ENCODE data around the gene ARSG. TPM values are rescaled to one million over a fixed set of nuclear protein-coding genes. Genes with fewer than 3 reads are reported as not detected.
A peak's percentile ranks its signal among the peaks of the same experiment; 100 is the strongest.
"Not testable (repeated sequence)": the region's sequence is repeated elsewhere in the genome, so short reads cannot be mapped to it uniquely, and the experiment has no call there.

Gene ARSG
- total RNA-seq, 2 experiments from 2014 or later = 9.8 to 10.8 TPM

DNA sequence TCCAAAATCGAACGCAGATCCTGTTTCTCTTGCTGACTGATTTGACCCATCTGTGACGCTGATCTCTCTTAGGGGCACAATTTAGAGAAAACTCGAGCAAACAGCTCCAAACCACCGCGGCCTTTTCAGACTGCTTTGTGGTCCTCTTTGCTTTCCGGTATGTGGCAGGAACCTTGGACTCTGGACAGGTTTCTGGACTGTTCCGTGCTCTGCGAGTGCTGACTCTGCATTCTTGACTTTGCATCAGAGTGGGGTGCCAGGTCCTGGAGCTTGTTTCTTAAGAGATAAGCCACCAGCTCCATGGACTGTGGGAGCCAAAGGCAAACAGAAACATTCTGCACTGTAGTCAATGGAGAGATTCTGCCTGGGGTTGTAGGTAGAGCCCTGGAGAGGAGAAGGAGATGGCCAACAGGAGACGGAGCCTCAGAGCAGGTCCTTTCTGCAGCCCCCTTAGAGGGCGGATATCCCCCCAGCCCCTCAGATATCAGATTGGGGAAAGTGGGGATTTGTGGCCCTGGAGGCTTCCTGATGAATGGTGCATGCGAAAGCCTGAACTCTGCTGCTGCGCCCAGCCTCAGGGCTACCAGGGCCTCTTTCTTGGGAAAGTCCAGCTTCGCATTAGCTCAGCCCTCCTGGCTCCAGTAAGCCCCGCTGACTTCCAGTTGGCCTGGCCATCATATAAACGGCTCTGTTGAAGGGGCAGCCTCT, 100.4 kb downstream of the ARSG start:
- peaks cover 5% of the 10 kb centered on the region for H3K4me1 Mint-ChIP-seq (ENCODE audit: low read depth)
- peaks cover 13% of the 10 kb centered on the region for H3K9me3 Mint-ChIP-seq
- no peak overlapping the region for H3K4me3 Mint-ChIP-seq
- ChIA-PET POLR2A (no interaction called here), CTCF (interaction anchor here (1.0 kb wide), 1 partner anchor 11 kb away, joined by 3 read pairs; no protein-coding TSS in a partner anchor)
- intact Hi-C loops (cut with micrococcal nuclease) = no loop called here
- no peak overlapping the region for H3K27ac Mint-ChIP-seq
- no peak for DNase-seq
- peaks cover 18% of the 10 kb centered on the region for H3K36me3 Mint-ChIP-seq
- H3K27me3 Mint-ChIP-seq = no peaks in the 10 kb centered on the region

DNA sequence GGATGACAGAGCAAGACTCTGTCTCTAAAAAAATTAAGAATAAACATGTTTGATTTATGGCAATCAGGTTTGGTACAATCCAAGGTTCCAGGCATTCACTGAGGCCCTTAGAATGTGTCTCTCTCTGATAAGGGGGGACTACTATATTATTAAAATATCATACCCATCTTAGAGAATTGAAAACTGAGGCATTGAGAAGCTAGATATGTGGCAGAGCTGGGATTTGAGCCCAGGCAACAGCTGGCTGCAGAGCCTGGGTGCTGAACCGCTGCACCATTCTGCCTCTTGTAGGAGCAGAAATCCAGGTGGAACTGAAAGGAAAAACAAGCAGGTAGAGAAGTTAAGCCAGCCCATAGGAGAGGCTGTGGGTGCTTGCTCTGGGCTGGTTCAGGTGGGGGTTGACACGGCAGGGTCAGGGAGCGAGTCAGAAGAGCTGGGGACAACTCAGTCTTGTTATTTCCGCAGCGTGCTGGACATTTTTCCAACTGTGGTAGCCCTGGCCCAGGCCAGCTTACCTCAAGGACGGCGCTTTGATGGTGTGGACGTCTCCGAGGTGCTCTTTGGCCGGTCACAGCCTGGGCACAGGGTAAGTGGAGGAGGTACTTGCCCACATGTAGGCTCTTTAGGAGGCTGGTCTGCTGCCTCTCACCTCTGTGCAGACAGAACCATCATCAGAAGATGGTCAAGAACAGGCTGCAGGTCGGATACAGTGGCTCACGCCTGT, 103.5 kb downstream of the ARSG start:
- Mint-ChIP-seq H3K27ac (no peak overlapping the region), H3K4me3 (no peak overlapping the region), H3K36me3 (peaks cover 18% of the 10 kb centered on the region), H3K9me3 (peaks cover 13% of the 10 kb centered on the region), H3K4me1 (ENCODE audit: low read depth) (peaks cover 25% of the 10 kb centered on the region), H3K27me3 (no peaks in the 10 kb centered on the region)
- DNase-seq = no peak
- CTCF ChIA-PET = interaction anchor here (1.2 kb wide), 1 partner anchor 49 kb away, joined by 4 read pairs; no protein-coding TSS in a partner anchor
- intact Hi-C loops (cut with micrococcal nuclease) = no loop called here
- POLR2A ChIA-PET = no interaction called here

DNA sequence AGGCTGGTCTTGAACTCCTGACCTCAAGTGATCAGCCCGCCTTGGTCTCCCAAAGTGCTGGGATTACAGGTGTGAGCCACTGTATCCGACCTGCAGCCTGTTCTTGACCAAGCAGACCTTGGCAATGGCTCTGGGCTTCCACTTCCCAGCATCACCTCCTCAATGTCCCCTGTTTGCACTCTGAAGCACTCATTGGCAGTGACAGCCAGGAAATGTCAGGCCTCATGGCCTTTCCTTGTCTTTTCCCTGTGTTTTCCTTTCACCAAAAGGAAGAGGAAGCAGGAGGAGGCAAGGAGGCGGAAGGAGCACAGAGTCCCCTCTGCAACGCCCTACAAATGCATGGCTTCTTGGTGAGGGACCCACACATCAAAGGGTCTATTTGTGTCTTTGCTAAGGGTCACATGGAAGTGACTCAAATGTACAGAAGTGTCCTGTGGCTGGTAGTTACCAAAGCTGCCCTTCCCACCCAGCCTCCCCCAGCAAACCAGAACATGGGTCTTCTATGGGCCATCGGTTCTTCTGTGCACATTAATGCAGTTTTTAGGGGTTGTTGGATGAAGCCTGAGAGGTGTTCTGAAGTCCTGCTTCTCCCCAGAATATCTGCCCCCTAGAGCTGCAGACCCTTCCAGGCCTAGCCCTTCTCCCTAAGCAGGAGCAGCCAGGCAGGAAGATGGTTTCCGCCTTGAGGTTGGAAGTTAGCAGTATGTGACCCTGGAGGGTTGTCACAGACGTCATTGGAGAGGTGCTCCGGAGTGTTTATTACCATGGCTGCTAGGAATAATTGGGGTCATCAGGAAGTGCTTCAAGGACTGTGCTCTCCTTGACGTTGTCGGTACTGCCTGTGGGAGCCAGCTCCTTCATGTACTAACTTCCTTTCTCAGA, 105.2 kb downstream of the ARSG start:
- Mint-ChIP-seq H3K36me3 (peaks cover 18% of the 10 kb centered on the region), H3K27ac (no peak overlapping the region), H3K4me3 (no peak overlapping the region), H3K9me3 (peaks cover 13% of the 10 kb centered on the region), H3K4me1 (ENCODE audit: low read depth) (peaks cover 37% of the 10 kb centered on the region), H3K27me3 (no peaks in the 10 kb centered on the region)
- ChIA-PET POLR2A (no interaction called here), CTCF (interaction anchor here (0.9 to 2.1 kb wide), 2 partner anchors 36 to 132 kb away, joined by 3 to 11 read pairs; no protein-coding TSS in a partner anchor)
- intact Hi-C loops (cut with micrococcal nuclease) = no loop called here
- DNase-seq = no peak

DNA sequence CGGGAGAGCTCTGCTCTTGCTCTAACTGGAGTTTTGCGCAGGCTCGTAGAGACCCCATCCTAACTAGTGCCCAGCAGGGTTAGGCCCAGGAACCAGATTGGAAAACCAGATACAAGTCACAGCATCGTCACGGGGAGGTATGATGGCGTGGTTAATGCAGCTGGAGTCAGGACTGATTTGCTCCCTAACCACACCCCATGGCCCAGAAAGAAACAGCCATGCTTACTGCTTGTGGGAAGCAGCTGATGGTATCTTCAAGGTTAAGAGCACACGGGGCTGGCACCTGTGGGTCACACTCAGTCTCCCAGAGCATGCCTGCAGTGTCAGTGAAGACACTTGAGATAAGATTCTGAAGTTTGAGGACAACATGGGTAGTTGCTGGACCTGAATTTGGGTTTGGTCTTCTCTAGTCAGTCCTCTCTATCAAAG, 105.8 kb downstream of the ARSG start:
- H3K9me3 Mint-ChIP-seq = peaks cover 13% of the 10 kb centered on the region
- intact Hi-C loops (cut with micrococcal nuclease) = no loop called here
- no peak overlapping the region for H3K4me3 Mint-ChIP-seq
- ChIA-PET POLR2A (interaction anchor here (1.4 kb wide), 1 partner anchor 159 kb away, joined by 3 read pairs; no protein-coding TSS in a partner anchor), CTCF (interaction anchor here (0.9 to 2.1 kb wide), 2 partner anchors 35 to 132 kb away, joined by 3 to 11 read pairs; no protein-coding TSS in a partner anchor)
- no peaks in the 10 kb centered on the region for H3K27me3 Mint-ChIP-seq
- no peak overlapping the region for H3K27ac Mint-ChIP-seq
- peaks cover 18% of the 10 kb centered on the region for H3K36me3 Mint-ChIP-seq
- peak; percentile 18 for DNase-seq
- peaks cover 37% of the 10 kb centered on the region for H3K4me1 Mint-ChIP-seq (ENCODE audit: low read depth)

DNA sequence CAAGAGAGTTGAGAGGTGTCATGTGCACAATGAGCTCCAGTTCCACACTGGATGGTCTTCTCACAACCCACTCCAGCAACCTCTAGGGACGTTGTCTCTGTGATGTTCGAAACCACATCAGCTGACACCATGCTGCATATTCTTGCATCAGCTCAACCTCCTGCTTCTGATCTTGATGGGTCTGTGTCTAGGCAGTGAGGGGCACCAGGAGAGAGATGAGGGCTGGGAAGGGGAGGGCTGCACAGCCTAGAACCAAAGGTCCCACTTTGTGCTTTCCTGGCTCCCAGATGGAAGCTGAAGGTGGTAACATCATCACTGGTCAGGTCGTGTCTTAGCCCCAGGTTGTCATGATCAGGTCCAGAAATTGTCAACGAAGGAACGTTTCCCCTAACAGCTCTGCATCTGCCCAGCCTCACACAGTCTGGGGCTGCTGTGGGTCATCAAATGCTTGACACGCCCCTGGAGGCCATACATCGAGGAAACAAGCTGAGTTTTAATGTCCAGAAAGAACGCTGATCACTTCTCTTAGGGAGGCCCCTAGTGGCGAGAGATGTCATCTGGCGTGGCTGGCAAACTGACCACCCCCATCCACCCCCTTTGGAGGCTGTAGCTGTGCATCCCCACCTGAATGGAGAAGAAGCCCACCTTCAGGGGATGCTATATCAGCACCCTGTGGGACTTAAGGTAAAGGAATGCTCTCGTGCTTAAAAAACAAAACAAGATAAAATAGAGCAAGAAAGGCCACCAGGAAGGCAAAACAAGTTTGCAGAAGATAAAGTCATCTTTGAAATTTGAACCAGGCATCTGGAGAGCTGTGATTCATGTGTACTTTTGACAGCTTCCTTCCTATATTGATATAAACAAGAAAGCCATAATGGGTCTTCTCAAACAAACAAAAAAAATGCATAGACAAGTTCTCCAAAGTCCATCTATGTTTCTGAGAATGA, 107.7 kb downstream of the ARSG start:
- Mint-ChIP-seq H3K27ac (peak overlapping the region; percentile 87), H3K4me3 (peak overlapping the region; percentile 45), H3K36me3 (peaks cover 19% of the 10 kb centered on the region), H3K9me3 (peaks cover 17% of the 10 kb centered on the region), H3K27me3 (no peaks in the 10 kb centered on the region), H3K4me1 (ENCODE audit: low read depth) (peaks cover 37% of the 10 kb centered on the region)
- CTCF ChIA-PET = interaction anchor here (0.6 to 3.0 kb wide), 35 partner anchors 10 to 341 kb away, joined by 3 to 30 read pairs (median 4); partner anchors contain the start of genes AMZ2, ARSG and SLC16A6
- DNase-seq = peak; percentile 55
- intact Hi-C loops (cut with micrococcal nuclease) = loop anchor here (1.0 to 2.0 kb wide), 2 partner anchors 107 to 136 kb away; no protein-coding TSS in a partner anchor
- POLR2A ChIA-PET = interaction anchor here (1.0 to 3.8 kb wide), 9 partner anchors 16 to 161 kb away, joined by 3 to 21 read pairs (median 3); partner anchors contain the start of genes AMZ2, ARSG and SLC16A6

DNA sequence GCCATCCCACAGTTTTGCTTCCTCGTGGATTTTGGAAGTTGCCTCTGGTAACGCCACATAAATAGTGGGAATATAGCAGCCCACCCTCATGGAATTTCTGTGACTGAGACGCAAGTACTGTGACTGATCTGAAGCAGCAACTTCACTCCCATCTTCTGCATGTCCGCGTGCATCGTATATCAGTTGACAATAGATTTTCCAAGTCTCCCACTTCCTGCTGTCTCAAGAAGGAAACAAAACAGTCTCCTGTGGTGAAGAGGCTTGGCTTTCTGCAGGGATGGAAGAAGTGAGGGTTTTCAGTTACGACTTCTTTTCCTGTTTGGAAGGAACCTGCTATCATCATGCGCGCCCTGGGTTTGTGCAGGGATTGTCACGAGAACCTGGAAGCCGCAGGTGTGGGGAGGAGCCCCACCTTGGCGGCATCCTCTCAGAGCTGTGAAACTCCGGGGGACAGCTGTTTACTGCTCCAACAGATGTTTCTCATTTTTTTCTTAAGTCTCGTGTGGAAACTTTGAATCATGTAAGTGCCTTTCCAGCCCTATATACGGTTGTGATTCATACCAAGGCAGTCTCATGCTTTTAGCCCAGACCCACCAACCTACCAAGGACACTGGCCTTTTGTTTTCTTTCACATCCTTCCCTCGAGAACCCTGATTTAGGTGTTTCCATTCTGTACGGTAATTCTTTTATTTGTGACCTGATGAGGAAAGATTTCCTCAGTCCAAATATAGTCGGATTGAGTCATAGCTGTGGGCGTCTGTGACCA, 108.5 kb downstream of the ARSG start:
- H3K4me3 Mint-ChIP-seq = peak overlapping the region; percentile 45
- H3K9me3 Mint-ChIP-seq = peaks cover 21% of the 10 kb centered on the region
- peak overlapping the region; percentile 87 for H3K27ac Mint-ChIP-seq
- ChIA-PET POLR2A (interaction anchor here (0.7 to 3.8 kb wide), 9 partner anchors 11 to 152 kb away, joined by 3 to 21 read pairs (median 4); partner anchors contain the start of genes AMZ2, ARSG and SLC16A6), CTCF (interaction anchor here (0.7 to 3.0 kb wide), 27 partner anchors 11 to 199 kb away, joined by 3 to 30 read pairs (median 5); partner anchors contain the start of genes AMZ2, ARSG and SLC16A6)
- peaks cover 20% of the 10 kb centered on the region for H3K36me3 Mint-ChIP-seq
- H3K4me1 Mint-ChIP-seq (ENCODE audit: low read depth) = peaks cover 37% of the 10 kb centered on the region
- peak; percentile 71 for DNase-seq
- no peaks in the 10 kb centered on the region for H3K27me3 Mint-ChIP-seq
- intact Hi-C loops (cut with micrococcal nuclease) = loop anchor here (1.0 to 2.0 kb wide), 6 partner anchors 37 to 137 kb away; no protein-coding TSS in a partner anchor

DNA sequence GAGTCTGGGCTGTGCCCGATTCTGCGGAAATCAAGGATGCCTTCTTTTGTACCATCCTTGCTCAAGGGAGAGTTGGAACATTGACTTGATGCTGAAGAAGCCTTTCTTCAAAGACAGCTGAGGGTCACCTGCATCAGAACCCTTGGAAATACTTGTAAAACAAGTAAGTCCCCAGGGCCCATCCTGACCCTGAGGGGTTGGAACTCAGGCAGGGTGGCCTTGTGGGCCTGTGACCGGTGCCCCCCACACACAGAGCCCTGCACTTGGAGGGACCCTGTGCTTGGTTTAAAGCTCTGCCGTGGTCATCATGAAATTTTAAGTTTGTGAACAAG, 109.1 kb downstream of the ARSG start:
- Mint-ChIP-seq H3K9me3 (peaks cover 21% of the 10 kb centered on the region), H3K27ac (peak overlapping the region; percentile 87), H3K36me3 (peaks cover 17% of the 10 kb centered on the region), H3K4me3 (no peak overlapping the region), H3K27me3 (no peaks in the 10 kb centered on the region), H3K4me1 (ENCODE audit: low read depth) (peaks cover 37% of the 10 kb centered on the region)
- POLR2A ChIA-PET = interaction anchor here (0.5 to 3.8 kb wide), 4 partner anchors 12 to 109 kb away, joined by 3 to 21 read pairs (median 4); partner anchors contain the start of genes ARSG and SLC16A6
- DNase-seq = no peak
- CTCF ChIA-PET = interaction anchor here (0.7 to 3.0 kb wide), 8 partner anchors 37 to 152 kb away, joined by 3 to 30 read pairs (median 10); partner anchors contain the start of gene AMZ2
- intact Hi-C loops (cut with micrococcal nuclease) = loop anchor here (1.0 to 2.0 kb wide), 4 partner anchors 36 to 63 kb away; no protein-coding TSS in a partner anchor

DNA sequence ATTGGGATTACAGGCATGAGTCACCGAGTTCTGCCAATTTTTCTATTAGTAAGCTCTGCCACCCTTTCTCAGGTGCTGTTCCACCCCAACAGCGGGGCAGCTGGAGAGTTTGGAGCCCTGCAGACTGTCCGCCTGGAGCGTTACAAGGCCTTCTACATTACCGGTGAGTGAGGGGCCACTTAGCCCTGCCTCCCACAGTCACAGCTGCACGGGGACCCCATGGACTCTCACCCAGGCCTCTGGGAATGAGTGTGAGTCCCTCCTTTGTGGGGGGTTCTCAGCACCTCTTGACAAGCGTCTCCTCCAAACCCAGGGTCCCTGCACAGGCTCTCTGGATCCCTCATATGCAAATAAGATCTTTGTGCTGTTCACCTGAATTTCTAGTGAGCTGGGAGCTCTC, 110.0 kb downstream of the ARSG start:
- ChIA-PET CTCF (interaction anchor here (0.8 to 1.3 kb wide), 3 partner anchors 61 to 109 kb away, joined by 3 to 5 read pairs (median 3); no protein-coding TSS in a partner anchor), POLR2A (interaction anchor here (3.8 kb wide), 1 partner anchor 110 kb away, joined by 21 read pairs; the partner anchor contains the start of genes ARSG and SLC16A6)
- intact Hi-C loops (cut with micrococcal nuclease) = loop anchor here (2.0 kb wide), 2 partner anchors 36 to 54 kb away; no protein-coding TSS in a partner anchor
- no peak for DNase-seq
- Mint-ChIP-seq H3K27me3 (no peaks in the 10 kb centered on the region), H3K27ac (no peak overlapping the region), H3K4me1 (ENCODE audit: low read depth) (peaks cover 37% of the 10 kb centered on the region), H3K36me3 (peaks cover 17% of the 10 kb centered on the region), H3K9me3 (peaks cover 25% of the 10 kb centered on the region), H3K4me3 (no peak overlapping the region)

DNA sequence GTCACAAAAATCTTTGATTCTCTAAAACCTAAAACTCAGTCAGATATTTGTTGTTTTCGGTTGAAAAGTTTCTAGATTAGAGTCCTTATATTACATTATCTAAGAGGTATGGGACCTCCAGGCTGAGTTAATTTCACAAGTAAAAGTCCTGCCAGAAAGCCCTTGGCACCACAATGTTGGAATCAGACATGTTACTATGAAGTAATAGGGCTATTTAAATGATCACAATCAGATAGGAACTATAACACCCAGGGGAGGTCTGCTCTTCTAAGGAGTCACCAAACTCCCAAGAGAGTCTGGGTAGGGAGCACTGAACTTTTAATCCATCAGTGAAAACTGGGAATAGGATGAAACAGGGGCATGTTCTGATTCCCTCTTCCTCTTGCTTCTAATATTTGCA, 111.8 kb downstream of the ARSG start:
- peaks cover 27% of the 10 kb centered on the region for H3K4me1 Mint-ChIP-seq (ENCODE audit: low read depth)
- intact Hi-C loops (cut with micrococcal nuclease) = no loop called here

DNA sequence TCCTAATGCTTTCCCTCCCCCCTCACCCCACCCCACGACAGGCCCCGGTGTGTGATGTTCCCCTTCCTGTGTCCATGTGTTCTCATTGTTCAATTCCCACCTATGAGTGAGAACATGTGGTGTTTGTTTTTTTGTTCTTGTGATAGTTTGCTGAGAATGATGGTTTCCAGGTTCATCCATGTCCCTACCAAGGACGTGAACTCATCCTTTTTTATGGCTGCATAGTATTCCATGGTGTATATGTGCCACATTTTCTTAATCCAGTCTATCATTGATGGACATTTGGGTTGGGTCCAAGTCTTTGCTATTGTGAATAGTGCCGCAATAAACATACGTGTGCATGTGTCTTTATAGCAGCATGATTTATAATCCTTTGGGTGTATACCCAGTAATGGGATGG, 112.5 kb downstream of the ARSG start:
- H3K27me3 Mint-ChIP-seq; intact Hi-C loops (cut with micrococcal nuclease); DNase-seq; POLR2A ChIA-PET; CTCF ChIA-PET; H3K27ac Mint-ChIP-seq; H3K4me3 Mint-ChIP-seq: not testable (repeated sequence)
- Mint-ChIP-seq H3K4me1 (ENCODE audit: low read depth) (peaks cover 21% of the 10 kb centered on the region), H3K9me3 (peaks cover 39% of the 10 kb centered on the region), H3K36me3 (peaks cover 30% of the 10 kb centered on the region)

More for the DNA sequence above, 111.8 kb downstream of the ARSG start:
- ChIA-PET CTCF (no interaction called here), POLR2A (no interaction called here)
- Mint-ChIP-seq H3K9me3 (peaks cover 39% of the 10 kb centered on the region), H3K27ac (no peak overlapping the region), H3K36me3 (peaks cover 30% of the 10 kb centered on the region), H3K4me3 (no peak overlapping the region), H3K27me3 (no peaks in the 10 kb centered on the region)
- no peak for DNase-seq

Measured in activated CD4-positive, alpha-beta memory T cell treated with anti-CD3 and anti-CD28 coated beads for 36 hours (primary cell).